Keratinocyte (primary cell): ENCODE data around the gene GKN1. TPM values are rescaled to one million over a fixed set of nuclear protein-coding genes. Genes with fewer than 3 reads are reported as not detected.

Source experiments
- DNase-seq: peaks from one replicate; pipeline ENCODE4 v3.0.0-alpha.2; 2011; ENCODE audit warnings: low read depth, missing footprints, low spot score
- FAIRE-seq: peaks from 2 replicates; lab custom pipeline; 2011; peaks lifted over from hg19 to GRCh38; lab: Jason Lieb, UNC
- H2AFZ ChIP-seq: 2 replicates; pipeline ENCODE4 v1.6.0; 2012; ENCODE audit warnings: low read length, control low read depth, inconsistent platforms; ENCODE audit not compliant: control insufficient read depth
- H3K27ac ChIP-seq: 2 replicates; pipeline ENCODE4 v1.5.1; 2011; ENCODE audit warnings: low read length; ENCODE audit not compliant: control insufficient read depth, insufficient read depth
- H3K27me3 ChIP-seq: 3 replicates; pipeline ENCODE4 v1.6.0; 2011; ENCODE audit warnings: low read length; ENCODE audit not compliant: control insufficient read depth, insufficient read depth; ENCODE audit errors: extremely low read depth
- H3K36me3 ChIP-seq, 2 experiments: 2 replicates in 1 of 2; 3 replicates in 1 of 2; pipeline ENCODE4 v1.5.1; 2011; ENCODE audit warnings: low read length in 2 of 2, mild to moderate bottlenecking in 1 of 2; ENCODE audit not compliant: control insufficient read depth in 2 of 2, insufficient read depth in 2 of 2; ENCODE audit errors: extremely low read depth in 1 of 2
- H3K4me1 ChIP-seq: 3 replicates; pipeline ENCODE4 v1.5.1; 2011; ENCODE audit warnings: low read length; ENCODE audit not compliant: control insufficient read depth, insufficient read depth; ENCODE audit errors: extremely low read depth
- H3K4me2 ChIP-seq: 3 replicates; pipeline ENCODE4 v1.6.0; 2011; ENCODE audit warnings: low read depth, low read length; ENCODE audit not compliant: control insufficient read depth, insufficient read depth; ENCODE audit errors: extremely low read depth
- H3K4me3 ChIP-seq, 3 experiments: fragments of 200-600 bp in 1 of 3; sonication (generic) in 1 of 3; 2 replicates in 2 of 3; 3 replicates in 1 of 3; pipeline ENCODE4 v1.5.1; 2011 to 2016; ENCODE audit warnings: low read length in 3 of 3, mild to moderate bottlenecking in 3 of 3, control low read depth in 2 of 3, inconsistent platforms in 1 of 3, low read depth in 1 of 3, mixed read lengths in 1 of 3, mixed run types in 1 of 3, moderate library complexity in 1 of 3; ENCODE audit not compliant: control insufficient read depth in 2 of 3, insufficient read depth in 2 of 3; ENCODE audit errors: extremely low read depth in 1 of 3
- H3K79me2 ChIP-seq: 2 replicates; pipeline ENCODE4 v1.6.0; 2012; ENCODE audit warnings: low read length; ENCODE audit not compliant: control insufficient read depth, insufficient read depth
- H3K9ac ChIP-seq: 3 replicates; pipeline ENCODE4 v1.6.0; 2011; ENCODE audit warnings: low read length; ENCODE audit not compliant: control insufficient read depth, insufficient read depth; ENCODE audit errors: extremely low read depth
- H3K9me1 ChIP-seq: 3 replicates; pipeline ENCODE4 v1.6.0; 2011; ENCODE audit warnings: low read length; ENCODE audit not compliant: control insufficient read depth, insufficient read depth; ENCODE audit errors: extremely low read depth
- H3K9me3 ChIP-seq: 2 replicates; pipeline ENCODE4 v1.5.1; 2012; ENCODE audit warnings: low read depth, low read length; ENCODE audit not compliant: control insufficient read depth
- H4K20me1 ChIP-seq: 3 replicates; pipeline ENCODE4 v1.6.0; 2011; ENCODE audit warnings: low read length; ENCODE audit not compliant: control insufficient read depth, insufficient read depth; ENCODE audit errors: extremely low read depth
- EZH2 ChIP-seq: IDR thresholded peaks from one replicate; pipeline ENCODE4 v1.6.1; 2012; ENCODE audit warnings: inconsistent platforms, mild to moderate bottlenecking, low read length, moderate library complexity
- dilution Hi-C: fragments of 300-500 bp; cut with MboI; formaldehyde crosslinking; loops from one replicate; pipeline ENCODE4 v1.7.0; 2020; ENCODE audit warnings: low sequenced_read_pairs; ENCODE audit not compliant: extremely low pct_ligation_motif_present
- polyA plus RNA-seq, 5 experiments: library from polyadenylated mRNA; depleted of rRNA in 3 of 5; stranded (reverse) in 3 of 5; stranded (forward) in 1 of 5; unstranded in 1 of 5; fragments of >200 nt; gene quantifications; 1 replicate in 1 of 5; 2 replicates in 3 of 5; 3 replicates in 1 of 5; pipeline versions ENCODE4 v1.2.1 to v1.2.3, GENCODE V29; 2011 to 2012; ENCODE audit warnings: missing spikeins in 2 of 5, low read depth in 1 of 5, low replicate concordance in 1 of 5
- TF ChIP-seq, protein P1 (sequence below), 3 experiments: IDR thresholded peaks in 1 of 3; conservative IDR thresholded peaks in 1 of 3; optimal IDR thresholded peaks in 1 of 3; 2 replicates in 2 of 3; 3 replicates in 1 of 3; pipeline versions ENCODE3 to v1.5.1; 2011; ENCODE audit warnings: low read length in 3 of 3, mild to moderate bottlenecking in 3 of 3, moderate library complexity in 2 of 3, control low read depth in 1 of 3, inconsistent platforms in 1 of 3; ENCODE audit not compliant: insufficient read depth in 2 of 3; ENCODE audit errors: extremely low read depth in 1 of 3

GKN1 gene
- polyA plus RNA-seq, 1 donor (not counting 4 experiments of a cell fraction or from before 2014, with no cell fraction given): 0.49 TPM

DNA sequence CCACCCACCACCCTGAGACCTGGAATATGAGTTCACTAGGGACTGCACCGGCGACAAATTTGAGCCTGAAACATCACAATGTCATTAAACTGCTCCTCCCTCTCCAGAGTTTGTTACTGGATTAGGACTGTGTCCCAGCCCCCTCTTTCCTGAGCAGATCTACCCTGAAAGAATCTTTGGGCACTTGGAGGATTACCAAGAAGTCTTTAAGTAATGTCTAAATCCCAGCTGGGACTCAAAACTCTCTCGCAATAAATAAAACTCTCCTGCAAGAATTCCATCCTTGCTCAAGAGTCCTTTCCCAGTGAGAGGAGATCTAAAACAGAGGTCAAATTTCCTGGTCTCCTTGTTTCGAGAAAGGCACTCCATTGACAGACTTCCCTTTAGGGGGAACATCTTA lies 42.6 kb upstream of the GKN1 start:
- Histone ChIP-seq H3K27me3 (no peaks in the 10 kb centered on the region), H3K9me3 (no peaks in the 10 kb centered on the region), H3K27ac (no peak overlapping the region), H3K4me2 (no peak overlapping the region), H3K4me1 (peaks cover 29% of the 10 kb centered on the region), H2AFZ (no peak overlapping the region), H3K4me3 (no peak overlapping the region), H3K36me3 (no peaks in the 10 kb centered on the region), H3K79me2 (no peaks in the 10 kb centered on the region), H4K20me1 (no peaks in the 10 kb centered on the region), H3K9ac (no peak overlapping the region), H3K9me1 (no peaks in the 10 kb centered on the region)
- FAIRE-seq (no peak), DNase-seq (no peak)
- dilution Hi-C loops: no loop called here
- no peak for TF ChIP-seq EZH2
- TF ChIP-seq, protein P1, sequence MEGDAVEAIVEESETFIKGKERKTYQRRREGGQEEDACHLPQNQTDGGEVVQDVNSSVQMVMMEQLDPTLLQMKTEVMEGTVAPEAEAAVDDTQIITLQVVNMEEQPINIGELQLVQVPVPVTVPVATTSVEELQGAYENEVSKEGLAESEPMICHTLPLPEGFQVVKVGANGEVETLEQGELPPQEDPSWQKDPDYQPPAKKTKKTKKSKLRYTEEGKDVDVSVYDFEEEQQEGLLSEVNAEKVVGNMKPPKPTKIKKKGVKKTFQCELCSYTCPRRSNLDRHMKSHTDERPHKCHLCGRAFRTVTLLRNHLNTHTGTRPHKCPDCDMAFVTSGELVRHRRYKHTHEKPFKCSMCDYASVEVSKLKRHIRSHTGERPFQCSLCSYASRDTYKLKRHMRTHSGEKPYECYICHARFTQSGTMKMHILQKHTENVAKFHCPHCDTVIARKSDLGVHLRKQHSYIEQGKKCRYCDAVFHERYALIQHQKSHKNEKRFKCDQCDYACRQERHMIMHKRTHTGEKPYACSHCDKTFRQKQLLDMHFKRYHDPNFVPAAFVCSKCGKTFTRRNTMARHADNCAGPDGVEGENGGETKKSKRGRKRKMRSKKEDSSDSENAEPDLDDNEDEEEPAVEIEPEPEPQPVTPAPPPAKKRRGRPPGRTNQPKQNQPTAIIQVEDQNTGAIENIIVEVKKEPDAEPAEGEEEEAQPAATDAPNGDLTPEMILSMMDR (optimal IDR thresholded peaks at IDR 0.05 in 1 of 3, IDR thresholded peaks at IDR 0.05 in 1 of 3, conservative IDR thresholded peaks at IDR 0.05 in 1 of 3; ENCODE audit: extremely low read depth in 1 of 3, insufficient read depth in 2 of 3, low read length in 3 of 3): no peak

DNA sequence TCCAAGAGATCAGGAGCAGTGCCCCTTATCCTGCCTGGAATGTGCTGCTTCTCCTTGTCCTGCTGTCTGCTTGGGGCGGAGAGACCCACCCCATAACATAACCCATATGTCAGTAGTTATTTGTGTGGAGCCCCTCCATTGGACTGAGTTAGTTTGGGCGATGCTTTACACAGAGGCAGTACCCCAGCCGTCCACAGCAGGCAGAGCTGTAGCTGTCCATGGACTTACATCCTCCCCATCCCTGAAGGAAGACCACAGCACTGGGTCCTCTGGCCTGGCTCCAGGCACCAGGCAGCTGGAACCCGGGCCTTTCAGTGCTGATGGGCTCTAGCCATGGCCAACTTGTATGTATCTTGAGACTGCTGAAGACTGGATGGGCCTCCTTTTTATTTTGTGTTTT lies 42.0 kb upstream of the GKN1 start:
- no peak for DNase-seq
- H3K79me2 ChIP-seq: no peaks in the 10 kb centered on the region
- dilution Hi-C loops: no loop called here
- no peaks in the 10 kb centered on the region for H3K27me3 ChIP-seq
- TF ChIP-seq EZH2: no peak
- TF ChIP-seq, protein P1 (optimal IDR thresholded peaks at IDR 0.05 in 1 of 3, IDR thresholded peaks at IDR 0.05 in 1 of 3, conservative IDR thresholded peaks at IDR 0.05 in 1 of 3; ENCODE audit: extremely low read depth in 1 of 3, insufficient read depth in 2 of 3, low read length in 3 of 3): no peak
- no peaks in the 10 kb centered on the region for H3K9me3 ChIP-seq
- no peak overlapping the region for H3K4me3 ChIP-seq
- H3K9ac ChIP-seq: no peak overlapping the region
- H3K4me1 ChIP-seq: peaks cover 35% of the 10 kb centered on the region
- H3K36me3 ChIP-seq: no peaks in the 10 kb centered on the region
- no peak overlapping the region for H2AFZ ChIP-seq
- no peaks in the 10 kb centered on the region for H3K9me1 ChIP-seq
- FAIRE-seq: no peak
- H3K4me2 ChIP-seq: no peak overlapping the region
- H3K27ac ChIP-seq: no peak overlapping the region
- H4K20me1 ChIP-seq: no peaks in the 10 kb centered on the region
